Glomerular visceral epithelial cell (primary cell): ENCODE data around the gene KRTAP4-7.
"Not testable (repeated sequence)": the region's sequence is repeated elsewhere in the genome, so short reads cannot be mapped to it uniquely, and the experiment has no call there.

Source experiments
- DNase-seq: peaks from one replicate; pipeline ENCODE4 v3.0.0-alpha.2; 2016; ENCODE audit errors: extremely low spot score

Gene KRTAP4-7

GRCh38 chr17:41108728-41109386, 24.9 kb downstream of the KRTAP4-7 start:
- DNase-seq: not testable (repeated sequence)

GRCh38 chr17:41111151-41111885, 27.4 kb downstream of the KRTAP4-7 start:
- DNase-seq: no peak

- DNase-seq: no peak
Measured at GRCh38 chr17:41116297-41116696, 32.3 kb downstream of the KRTAP4-7 start.

GRCh38 chr17:41117846-41118386, 34.0 kb downstream of the KRTAP4-7 start, which contains the start of gene KRTAP4-11:
KRTAP4-11 (minus strand) TSS chr17:41118373; CDS start chr17:41118315, 58 bp downstream.
- not testable (repeated sequence) for DNase-seq

- DNase-seq: no peak
Measured at GRCh38 chr17:41118721-41119120, 34.8 kb downstream of the KRTAP4-7 start.

GRCh38 chr17:41119696-41120690, 36.0 kb downstream of the KRTAP4-7 start:
- not testable (repeated sequence) for DNase-seq

GRCh38 chr17:41121742-41122141, 37.8 kb downstream of the KRTAP4-7 start:
- no peak for DNase-seq

GRCh38 chr17:41123292-41123990, 39.5 kb downstream of the KRTAP4-7 start:
- DNase-seq: not testable (repeated sequence)

- not testable (repeated sequence) for DNase-seq
Measured at GRCh38 chr17:41123991-41124371, 40.0 kb downstream of the KRTAP4-7 start, which contains the start of gene KRTAP4-12. KRTAP4-12 (minus strand) TSS chr17:41124182; CDS start chr17:41124122, 60 bp downstream.

GRCh38 chr17:41125064-41125463, 41.1 kb downstream of the KRTAP4-7 start:
- DNase-seq: no peak

- DNase-seq: no peak
Measured at GRCh38 chr17:41126412-41126811, 42.5 kb downstream of the KRTAP4-7 start.

GRCh38 chr17:41127371-41127770, 43.4 kb downstream of the KRTAP4-7 start:
- DNase-seq: no peak

GRCh38 chr17:41131979-41132378, 48.0 kb downstream of the KRTAP4-7 start:
- peak; percentile 34 for DNase-seq

- no peak for DNase-seq
Measured at GRCh38 chr17:41133880-41134735, 50.2 kb downstream of the KRTAP4-7 start.
